HUDEP-2 (cell line): ENCODE measurements around the gene TMEM9.
"Not testable (repeated sequence)": the region's sequence is repeated elsewhere in the genome, so short reads cannot be mapped to it uniquely, and the experiment has no call there.

Experiments used
- DNase-seq, 76 experiments: peaks; one replicate each; lab custom pipeline; 2025; ENCODE audit not compliant: unreplicated experiment in 76 of 76; lab: John Stamatoyannopoulos, UW

TMEM9 gene

DNA sequence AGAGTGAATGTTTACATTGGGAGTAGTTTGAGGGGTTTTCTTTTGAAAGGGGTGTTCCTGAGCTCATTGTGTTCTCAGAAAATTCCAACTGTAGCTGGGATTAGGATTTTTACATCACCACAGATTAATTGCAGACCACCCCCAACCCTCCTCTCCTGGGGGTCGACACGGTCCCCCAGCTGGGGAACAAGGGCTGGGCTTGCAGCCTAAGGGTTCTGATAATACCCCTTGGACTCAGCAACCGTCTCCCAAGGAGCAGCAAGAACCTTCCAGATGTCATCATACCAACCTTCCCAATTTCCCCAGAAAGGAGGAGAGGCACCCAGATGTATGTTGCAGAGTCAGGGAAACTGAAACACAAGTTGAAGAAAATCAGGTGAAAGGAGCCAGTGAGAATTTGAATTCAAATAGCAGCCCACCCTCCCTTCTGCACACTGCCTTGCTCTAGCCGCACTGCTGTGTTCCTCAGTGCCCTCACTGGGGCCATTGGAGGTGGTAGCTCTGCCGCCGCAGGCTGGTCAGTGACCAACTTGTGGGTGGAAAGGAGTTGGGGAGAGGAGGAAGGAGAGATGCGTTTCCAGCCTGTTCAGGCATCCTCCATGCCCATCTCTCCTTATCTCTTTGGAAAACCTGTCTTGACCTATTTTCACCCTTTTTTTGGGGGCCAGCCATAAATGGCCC is 21.7 kb upstream of the TMEM9 start:
- no peak for DNase-seq

DNA sequence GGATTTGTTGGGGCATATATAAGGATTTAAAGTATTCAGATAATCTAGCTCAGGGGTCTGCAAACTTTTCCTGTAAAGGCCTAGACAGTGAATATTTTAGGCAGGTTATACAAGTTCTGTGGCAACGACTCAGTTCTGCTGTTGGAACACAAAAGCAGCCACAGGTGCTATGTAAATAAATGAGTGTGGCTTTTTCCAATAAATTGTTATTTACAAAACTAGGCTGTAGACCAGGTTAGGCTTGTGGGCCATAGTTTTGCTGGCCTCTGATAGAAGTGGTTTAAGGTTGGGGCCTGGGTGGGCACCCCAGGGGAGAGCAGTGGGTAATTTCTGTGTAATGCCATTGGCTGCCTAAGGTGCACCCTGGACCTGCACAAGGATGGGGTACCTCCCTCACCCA is 19.5 kb upstream of the TMEM9 start:
- DNase-seq: no peak

DNA sequence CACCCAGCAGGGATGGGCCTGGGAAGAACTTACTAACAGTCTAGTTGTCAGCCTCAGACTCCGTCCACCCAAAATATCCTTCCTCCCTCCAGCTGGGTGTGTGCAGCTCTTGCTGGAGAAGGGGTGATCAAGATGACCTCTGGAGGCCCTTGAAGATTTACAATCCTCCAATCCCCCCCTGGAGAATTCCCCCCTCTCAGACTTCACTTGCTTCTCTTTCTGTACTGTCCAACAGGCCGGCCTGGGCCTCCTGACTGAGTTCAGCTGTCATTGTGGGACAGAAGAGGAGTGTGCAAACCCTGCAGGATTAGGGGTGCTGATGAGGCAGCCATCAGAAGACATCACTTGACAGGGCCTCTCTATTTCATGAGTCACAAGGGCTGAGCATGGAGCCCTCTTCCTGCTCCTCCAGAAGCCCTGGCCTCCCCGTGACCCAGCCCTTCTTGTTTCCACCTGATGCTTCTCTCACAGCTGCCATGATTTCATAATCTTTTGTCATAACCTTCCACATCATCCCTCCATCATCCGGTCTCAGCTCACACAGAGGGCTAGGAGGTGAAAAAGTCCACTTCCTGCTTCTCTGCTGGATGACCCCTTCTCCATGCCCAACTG is 18.8 kb upstream of the TMEM9 start:
- no peak for DNase-seq

DNA sequence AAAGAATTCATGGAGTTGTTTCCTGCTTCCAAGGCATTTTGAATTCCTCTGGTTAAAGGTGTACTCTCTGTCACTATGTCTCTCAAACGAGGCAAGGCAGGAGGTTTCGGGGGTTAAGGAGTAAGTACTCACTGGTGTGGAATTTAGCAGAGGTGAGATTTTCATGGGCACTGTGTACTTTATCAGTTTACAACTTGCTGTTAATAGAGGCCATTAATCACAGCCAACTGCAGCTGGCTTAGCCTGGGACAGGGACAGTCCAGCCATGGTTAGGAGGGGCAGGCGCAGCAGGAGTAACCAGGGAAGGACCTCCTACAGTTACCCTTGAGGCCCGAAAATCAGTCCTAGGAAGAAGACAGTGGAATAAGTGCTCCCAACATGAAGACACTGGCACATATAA is 18.1 kb upstream of the TMEM9 start:
- DNase-seq: no peak

DNA sequence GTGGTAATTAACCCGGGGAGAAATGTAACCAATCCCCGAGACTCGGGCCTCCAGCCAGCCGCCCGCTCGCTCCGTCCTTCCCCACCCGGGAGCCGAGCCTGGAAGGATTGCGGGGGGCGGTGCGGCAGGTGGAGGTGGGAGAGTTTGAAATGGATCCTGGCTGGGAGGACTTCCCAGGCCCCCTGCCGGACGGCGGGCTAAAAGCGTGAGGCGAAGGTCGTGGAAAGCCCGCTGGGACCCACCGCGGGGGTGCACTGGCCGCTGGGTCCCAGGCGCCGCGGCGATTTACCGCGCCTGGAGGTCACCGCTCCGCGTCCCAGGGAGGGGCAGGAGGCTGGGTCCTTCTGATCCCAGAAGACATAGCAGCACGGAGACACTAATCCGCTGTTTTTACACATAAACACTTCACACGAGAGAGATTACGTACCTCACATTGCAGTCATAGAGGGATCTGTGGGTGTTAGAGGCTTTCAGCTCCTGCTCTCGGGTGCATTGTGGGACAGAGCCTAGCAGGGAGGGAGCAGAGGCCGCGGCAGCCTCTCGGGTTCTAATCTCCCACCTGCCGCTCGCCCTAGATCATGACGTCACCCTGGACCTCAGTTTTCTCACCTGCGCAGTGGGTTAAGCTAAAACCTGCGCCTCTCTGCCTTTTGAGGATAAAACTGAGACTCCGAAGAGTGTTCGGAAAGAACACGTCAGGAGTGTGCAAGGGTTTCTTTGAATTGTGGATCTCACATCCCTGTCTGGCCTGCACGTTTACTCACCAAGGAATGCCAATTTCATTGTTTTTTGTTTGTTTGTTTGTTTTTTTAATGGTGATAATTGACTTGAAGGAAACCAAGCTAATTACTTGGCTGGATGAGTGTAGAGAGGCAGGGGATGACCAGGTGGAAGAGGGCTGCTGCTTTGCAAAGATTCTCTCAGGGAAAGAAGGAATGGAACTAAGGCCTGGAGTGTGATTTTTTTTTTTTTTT is 17.1 kb upstream of the TMEM9 start:
- peak in 2 of 76 experiments; percentile 12 to 15 for DNase-seq

DNA sequence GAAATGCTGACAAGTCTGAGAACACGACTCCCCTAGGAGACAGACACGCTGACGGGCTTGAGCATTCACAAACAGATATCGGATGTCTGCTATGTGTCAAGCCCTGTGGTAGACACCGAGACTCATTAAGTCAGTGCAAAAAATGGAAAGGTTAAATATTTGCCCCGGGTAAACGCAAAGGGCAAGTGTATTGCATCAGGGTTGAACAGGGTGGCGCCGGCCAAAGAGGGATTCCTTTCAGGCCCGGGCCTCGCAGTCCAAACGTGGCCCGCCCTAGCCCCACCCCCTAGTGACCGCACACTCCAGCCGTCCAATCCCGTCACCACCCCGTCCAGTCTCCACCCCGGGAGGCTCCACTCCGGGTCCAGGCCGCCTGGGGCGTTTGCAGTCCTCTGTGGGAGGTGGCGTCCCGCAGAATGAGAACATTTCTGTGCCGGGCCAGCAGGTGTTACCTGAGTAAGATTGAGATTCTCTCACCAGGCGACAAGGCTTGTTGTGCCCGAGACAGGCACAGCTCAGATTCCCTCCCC is 16.3 kb upstream of the TMEM9 start:
- peak in 74 of 76 experiments; percentile 17 to 91 (median 78) for DNase-seq

DNA sequence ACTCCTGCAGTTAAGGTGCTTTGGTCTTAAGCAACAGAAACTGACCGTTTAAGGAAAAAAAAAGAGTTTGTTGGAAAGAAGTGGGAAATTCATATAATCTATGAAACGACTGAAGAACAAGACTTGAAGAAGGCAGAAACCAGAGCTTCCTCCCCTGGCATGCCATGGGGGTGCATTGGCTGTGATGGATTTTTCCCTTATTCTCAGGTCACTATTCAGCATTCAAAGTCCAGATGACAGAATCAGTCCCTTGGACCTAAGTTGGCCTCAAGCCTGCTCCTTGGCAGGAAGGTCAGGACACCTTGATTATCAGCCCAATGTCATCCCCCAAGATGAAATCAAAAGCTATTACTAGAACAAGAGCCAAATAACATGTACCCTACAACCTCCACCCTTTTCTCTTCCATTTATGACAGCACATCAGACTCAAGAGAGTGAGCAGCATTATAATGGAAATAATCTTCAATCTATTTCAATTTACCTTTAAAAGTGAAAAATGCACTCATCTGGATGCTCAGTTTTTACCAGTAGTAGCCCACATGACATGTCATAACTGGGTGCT is 15.8 kb upstream of the TMEM9 start:
- no peak for DNase-seq

DNA sequence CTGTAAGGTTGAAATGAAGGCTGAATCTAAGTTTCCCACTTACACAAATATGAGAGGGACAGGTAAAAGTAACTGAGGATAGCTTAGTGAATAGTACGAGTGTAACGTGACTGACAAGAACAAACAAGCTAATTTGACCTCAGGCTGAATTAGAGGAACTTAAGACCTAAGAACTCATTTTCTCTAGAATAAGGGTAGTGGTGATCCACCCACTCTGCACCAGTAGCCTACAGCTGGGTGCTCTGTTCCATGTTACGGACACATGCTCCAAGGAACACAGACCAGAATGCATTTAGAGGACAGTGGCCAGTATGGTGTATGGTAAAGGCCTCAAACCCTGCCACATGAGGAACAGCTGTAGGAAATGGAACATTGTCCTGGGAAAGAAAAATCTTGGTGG is 14.9 kb upstream of the TMEM9 start:
- DNase-seq: no peak

DNA sequence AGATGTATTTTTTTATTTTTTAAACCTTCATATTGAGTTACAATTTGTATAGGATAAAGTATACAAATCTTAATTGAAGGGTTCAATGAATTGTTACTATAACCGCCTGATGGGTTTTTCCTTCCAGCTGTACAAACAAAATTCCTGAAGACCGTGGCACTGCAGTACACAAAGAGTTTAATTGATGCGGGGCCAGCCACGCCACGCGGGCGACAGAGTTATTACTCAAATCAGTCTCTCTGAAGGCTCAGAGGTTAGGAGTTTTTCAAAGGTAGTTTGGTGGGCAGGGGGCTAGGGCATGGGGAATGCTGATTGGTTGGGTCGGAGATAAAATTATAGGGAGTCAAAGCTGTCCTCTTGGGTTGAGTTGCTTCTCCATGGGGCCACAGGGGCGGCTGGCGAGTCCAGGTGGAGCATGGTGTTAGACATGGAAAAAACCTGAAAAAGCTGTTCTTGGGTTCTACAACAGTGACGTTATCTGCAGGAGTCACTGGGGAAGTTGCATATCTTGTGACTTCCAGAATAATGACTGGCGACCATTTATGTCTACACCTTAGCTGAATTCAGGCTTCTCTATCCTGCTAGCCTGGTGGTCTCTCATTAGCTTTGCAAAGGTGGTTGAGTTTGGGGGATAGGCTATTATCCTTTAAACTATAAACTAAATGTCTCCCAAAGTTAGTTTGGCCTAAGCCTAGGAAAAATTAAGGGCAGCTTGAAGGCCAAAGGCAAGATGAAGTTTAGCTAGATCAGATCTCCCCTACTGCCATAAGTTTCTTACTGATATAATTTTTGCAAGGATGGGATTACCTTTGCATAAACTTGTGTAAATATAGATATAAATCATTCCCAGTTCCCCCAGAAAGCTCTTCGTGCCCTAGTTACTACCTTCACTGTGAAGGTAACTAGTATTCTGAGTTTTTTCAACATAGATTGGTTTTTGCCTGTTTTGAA is 13.0 kb upstream of the TMEM9 start:
- no peak for DNase-seq

DNA sequence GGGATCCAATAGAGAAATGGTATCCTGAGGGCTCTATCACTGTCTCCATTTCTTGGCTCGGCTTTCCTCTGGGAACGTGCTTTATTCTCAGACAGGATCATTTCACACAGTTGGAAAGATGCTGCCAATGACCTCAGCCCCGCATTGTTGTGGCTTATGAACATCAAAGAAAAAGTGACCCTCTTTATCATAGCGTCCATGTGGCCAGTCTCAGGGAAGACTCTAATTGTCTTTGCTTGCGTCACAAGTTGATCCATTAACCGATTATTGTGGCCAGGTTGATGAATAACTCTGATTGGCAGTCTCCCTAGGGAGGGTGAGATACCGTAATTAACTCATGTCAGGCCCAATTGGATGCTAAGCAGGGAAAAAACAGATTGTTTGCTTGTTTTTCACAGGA is 10.4 kb upstream of the TMEM9 start:
- no peak for DNase-seq

DNA sequence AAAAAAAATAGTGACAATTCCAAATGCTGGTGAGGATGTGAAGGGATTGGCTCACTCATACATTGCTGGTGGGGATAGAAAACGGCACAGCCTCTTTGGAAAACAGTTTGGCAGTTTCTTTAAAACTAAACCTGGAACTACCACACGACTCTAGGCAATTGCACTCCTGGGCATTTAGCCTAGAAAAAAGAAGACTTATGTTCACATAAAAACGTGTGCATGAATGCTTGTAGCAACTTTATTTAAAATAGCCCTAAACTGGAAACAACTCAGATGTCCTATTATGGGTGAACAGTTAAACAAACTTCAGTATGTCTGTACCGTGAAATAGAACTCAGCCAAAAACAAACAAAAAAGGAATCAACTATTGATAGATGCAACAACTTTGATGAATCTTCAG is 9.4 kb upstream of the TMEM9 start:
- DNase-seq: no peak

DNA sequence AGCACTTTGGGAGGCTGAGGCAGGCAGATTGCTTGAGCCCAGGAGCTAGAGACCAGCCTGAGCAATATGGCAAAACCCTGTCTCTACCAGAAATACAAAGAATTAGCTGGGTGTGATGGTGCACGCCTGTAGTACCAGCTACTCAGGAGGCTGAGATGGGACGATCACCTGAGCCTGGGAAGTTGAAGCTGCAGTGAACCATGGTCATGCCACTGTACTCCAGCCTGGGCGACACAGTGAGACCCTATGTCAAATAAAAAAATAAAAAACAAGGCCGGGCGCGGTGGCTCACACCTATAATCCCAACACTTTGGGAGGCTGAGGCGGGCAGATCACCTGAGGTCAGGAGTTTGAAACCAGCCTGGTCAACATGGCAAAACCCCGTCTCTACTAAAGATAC is 8.8 kb upstream of the TMEM9 start:
- DNase-seq: not testable (repeated sequence)

DNA sequence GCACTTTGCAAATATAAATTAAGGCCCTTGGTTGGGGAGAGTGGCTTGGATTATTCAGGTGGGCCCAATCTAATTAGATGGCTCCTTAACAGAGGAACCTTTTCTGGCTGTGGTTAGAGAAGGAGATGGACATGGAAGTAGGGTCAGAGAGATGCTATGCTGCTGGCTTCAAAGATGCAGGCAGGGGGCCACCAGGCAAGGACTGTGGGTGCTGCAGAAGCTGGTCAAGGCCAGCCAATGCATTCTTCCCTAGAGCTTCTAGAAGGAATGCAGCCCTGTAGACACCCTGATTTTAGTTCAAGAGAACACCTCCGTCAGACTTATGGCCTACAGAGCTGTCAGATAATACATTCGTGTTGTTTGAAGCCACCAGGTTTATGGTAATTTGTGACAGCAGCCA is 3.7 kb upstream of the TMEM9 start:
- DNase-seq: no peak

DNA sequence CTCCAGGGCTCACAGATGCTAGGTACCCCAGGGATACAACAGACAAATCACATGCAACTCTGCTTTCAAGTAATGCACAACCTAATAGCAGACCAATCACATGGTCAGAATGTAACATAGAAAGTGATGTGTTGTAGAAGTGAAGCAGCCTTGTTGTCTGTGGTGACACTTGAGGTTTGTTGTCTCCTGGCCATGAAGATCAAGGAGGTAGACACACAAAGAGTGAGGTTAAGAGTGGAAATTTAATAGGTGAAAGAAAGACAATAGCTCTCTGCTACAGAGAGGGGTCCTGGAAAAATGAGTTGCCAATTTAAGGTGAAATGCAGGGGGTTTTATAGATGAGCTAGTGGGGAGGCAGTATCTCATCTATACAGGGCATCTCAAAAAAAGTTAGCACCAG is 2.5 kb upstream of the TMEM9 start:
- no peak for DNase-seq

DNA sequence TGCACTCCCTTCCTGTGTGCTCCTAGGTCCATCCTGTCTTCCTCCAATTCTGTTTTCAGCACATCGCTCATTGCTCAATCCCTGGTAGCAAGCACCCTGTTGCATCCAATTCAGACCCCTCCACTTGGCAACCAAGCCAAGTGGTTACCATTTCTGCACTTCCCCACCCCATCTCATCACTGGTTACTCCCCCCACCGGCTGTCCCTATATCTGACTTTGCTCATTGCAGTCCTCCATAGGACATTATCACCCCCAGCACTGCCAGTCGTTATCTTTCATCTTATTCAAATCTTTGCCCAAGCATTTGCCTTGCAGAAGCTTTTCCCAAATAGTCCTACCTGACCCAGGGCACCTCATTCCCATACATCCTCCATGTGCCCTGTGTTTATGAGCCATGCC is 2.1 kb upstream of the TMEM9 start:
- DNase-seq: no peak

DNA sequence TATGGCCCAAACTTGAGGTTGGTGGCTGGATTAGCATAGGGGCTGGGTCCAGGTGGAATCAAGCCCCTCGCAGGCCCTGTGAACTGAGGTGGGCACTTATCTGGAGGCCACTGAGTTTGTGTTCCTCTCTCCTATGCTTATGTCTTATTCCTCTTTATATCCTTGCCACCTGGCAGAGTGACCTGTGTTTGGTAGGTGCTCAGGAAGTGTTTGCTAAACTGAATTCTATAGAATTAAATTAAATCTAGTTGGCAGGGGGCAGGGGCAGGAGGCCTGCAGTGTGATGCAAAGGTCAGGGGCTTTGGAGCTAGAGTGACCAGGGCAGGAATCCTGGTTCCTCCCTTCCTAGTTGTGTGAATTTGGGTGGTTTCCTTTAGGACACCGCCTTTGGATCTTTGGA is 1.1 kb upstream of the TMEM9 start:
- DNase-seq: no peak

DNA sequence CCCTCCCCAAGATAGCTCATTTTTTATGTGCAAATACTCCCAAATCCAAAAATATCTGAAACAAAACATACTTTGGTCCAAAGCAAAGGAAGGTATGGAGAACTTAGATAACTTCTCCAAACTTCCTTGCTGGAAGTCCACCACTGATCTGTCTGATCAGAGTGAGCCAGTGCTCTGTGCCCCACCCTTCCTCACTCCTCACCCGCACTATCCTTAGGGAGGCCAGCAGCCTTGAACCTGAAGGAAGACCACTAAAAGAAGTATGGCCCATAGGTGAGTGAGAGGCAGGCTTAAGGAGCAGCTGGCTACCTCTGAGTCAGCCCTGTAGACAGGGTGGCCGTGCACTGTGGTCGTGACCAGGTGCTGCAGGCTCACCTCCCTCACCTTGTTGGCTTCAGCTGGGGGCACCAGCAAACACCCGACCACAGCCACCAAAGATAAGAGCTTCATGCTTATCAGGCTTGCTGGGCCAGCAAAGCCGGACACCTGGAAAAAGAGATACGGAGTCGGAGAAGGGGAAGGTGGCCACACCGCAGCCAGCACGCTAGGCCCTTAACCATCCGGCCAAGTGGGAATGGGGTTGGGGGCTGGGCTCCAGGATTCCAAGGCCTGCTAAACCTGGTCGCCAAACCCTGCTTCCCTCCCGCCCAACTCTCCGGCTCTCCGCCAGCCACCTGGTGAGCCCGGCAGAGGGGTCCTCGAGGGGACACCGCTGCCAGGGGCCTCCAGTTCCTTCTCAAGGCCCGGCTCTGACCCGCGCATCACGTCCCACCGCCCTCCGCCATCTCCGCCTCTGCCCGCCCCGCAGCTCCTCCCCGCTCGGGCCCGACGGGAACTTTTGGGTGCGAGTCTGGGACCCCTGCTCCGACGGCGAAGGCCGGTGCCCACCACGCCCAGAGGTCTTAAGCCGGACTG is 543 bp downstream of the TMEM9 start:
- DNase-seq: peak in 57 of 76 experiments; percentile 2 to 90 (median 38)

DNA sequence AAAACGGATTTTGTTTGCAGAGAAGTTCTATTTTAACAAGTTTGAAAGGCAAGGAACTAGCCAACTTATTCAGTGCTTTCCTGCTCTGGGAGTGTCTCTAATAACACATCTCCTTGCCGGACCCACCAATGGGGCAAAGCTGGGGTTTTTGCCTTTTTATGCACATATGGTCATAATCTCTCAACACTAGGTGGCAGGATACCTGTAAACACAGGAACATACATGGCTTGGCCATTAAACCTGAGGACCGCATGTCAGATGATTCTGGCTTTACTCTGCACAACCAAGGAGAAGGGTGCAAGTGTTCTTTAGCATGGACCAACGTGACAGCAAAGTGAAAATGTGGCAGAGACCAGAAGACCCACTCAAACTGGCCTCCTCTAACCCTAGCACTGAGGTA is 4.9 kb downstream of the TMEM9 start:
- peak in 19 of 76 experiments; percentile 3 to 45 (median 32) for DNase-seq
